Sigmoid colon (tissue), 3 donors: ENCODE measurements around the gene IMMP1L.

Experiments
- CTCF ChIP-seq, 4 experiments: fragments of 450-650 bp in 3 of 4; fragments of 200-600 bp in 1 of 4; IDR thresholded peaks; one replicate each; pipeline ENCODE4 v1.5.1; 2016 to 2019; ENCODE audit warnings: antibody characterized with exemption in 4 of 4, mild to moderate bottlenecking in 3 of 4, moderate library complexity in 2 of 4
- POLR2A ChIP-seq, 2 donors: fragments of 450-650 bp; IDR thresholded peaks; one replicate each; pipeline ENCODE4 v1.6.1; 2016; ENCODE audit warnings: antibody characterized with exemption in 2 of 2, mild to moderate bottlenecking in 2 of 2, moderate library complexity in 2 of 2

GRCh38 chr11:31492320-31492913 lies 17.0 kb downstream of the IMMP1L start:
- TF ChIP-seq POLR2A (IDR thresholded peaks at IDR 0.05) (no peak), CTCF (IDR thresholded peaks at IDR 0.05) (no peak)
